AML-193 (cell line): ENCODE measurements around the gene FYB1.
"Not testable (repeated sequence)": the region's sequence is repeated elsewhere in the genome, so short reads cannot be mapped to it uniquely, and the experiment has no call there.

ENCODE experiments used
- DNase-seq, 2 experiments: peaks; one replicate each; lab custom pipeline; 2025; lab: John Stamatoyannopoulos, UW

The FYB1 gene

GRCh38 chr5:39219437-39219836 is at the start of gene FYB1:
FYB1 (minus strand) TSS chr5:39219563; CDS start chr5:39202960, 16,603 bp downstream.
- peak; percentile 95 to 97 for DNase-seq

GRCh38 chr5:39267186-39267585 is 47.8 kb upstream of the FYB1 start:
- DNase-seq: no peak

- no peak for DNase-seq
These were observed 47.1 kb upstream of the FYB1 start for GRCh38 chr5:39266442-39266841.

DNA sequence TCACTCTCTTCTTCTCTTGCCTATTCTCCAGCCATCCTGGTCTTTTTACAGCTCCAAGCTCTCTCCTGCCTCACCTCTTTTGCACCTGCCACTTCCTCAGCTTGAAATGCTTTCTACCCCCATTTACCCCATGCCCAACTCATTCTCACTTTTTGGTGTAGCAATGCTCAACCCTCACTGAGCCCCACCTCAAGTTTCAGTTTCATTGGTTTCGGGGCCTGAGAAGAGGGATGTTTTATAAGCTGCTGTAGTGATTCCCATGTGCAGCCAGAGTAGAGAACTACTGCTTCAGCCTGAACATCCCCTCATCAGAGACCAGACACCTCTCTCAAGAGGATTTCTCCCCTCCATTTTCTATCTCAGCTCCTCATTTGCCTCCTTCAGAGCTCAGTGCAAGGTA is 45.2 kb upstream of the FYB1 start:
- no peak for DNase-seq

- peak in 1 of 2 experiments; percentile 41 for DNase-seq
These were observed 43.6 kb upstream of the FYB1 start for GRCh38 chr5:39262981-39263380.

GRCh38 chr5:39260095-39260494 is 40.7 kb upstream of the FYB1 start:
- no peak for DNase-seq

- DNase-seq: no peak
These were observed 38.2 kb upstream of the FYB1 start for GRCh38 chr5:39257554-39257953.

DNA sequence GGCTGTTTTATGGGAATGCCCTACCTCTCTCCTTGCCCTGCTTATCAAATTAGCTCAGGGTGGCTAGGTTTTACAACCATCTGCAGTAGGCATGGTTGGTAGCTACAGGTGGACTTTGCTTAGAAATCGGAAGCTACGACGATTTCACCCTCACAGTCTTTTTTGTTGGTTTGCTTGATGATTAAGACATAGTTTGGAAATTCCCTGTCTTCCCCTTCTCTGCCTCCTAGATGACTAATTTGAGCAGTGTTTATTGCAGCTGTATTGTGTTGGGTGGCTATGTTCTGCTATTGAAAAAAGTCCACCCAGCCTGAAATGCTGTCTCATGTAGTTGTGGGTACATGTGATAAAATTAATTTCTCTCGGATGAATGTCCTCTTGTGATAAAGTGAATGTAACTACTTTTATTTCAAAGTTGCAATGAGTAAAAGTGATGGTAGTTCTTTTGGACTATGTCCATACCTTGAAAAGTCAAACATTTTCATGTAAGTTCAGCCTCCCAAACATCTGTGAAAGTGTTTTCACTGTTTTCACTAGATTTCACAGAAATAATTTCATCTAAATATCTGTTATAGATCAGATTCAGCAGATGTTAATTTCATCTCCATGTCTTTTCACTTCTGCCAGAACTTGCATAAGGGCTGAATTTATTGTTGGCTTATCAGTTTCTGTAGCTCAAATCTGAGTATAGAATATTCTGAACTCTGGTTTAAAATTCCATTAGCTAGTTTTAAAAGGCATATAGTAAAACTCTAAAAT is 37.3 kb upstream of the FYB1 start:
- peak; percentile 48 to 61 for DNase-seq

DNA sequence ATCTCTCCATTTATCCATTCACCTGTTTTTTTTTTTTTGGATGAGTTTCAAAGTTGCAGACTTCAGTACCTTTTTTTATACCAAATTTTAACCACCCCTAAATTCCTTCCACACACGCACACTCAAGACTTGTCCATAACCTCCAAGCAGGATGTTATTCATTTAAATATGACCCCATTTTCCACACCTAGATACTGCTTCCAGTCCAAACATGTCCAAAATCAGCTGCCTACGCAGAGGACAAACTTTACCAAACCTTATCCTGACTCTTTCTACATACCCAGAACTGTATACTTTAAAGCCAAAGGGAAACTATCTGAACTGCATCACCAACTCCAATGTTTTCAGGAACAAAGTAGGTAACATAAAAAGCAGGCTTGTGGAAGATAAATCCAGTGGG is 36.0 kb upstream of the FYB1 start:
- DNase-seq: no peak

- DNase-seq: no peak
These were observed 35.3 kb upstream of the FYB1 start for GRCh38 chr5:39254671-39255070.

DNA sequence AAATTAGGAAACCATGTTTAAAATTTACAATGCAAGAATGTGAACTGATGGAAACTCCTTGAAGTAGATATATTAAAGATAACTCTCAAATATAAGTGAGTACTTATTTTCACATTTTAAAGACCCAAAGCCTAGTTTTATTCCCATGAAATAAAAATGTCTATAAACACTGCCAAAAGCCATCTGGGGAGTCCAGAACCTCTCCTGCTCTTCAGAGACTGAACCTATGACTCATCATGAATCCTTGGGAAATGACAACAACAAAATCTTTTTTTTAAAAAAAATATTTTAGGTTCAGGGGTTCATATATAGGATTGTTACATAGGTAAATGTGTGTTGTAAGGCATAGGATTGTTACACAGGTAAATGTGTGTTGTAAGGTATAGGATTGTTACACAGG is 33.8 kb upstream of the FYB1 start:
- no peak for DNase-seq

GRCh38 chr5:39249564-39250274 is 30.4 kb upstream of the FYB1 start:
- DNase-seq: no peak

- DNase-seq: no peak
These were observed 29.7 kb upstream of the FYB1 start for GRCh38 chr5:39249069-39249468.

DNA sequence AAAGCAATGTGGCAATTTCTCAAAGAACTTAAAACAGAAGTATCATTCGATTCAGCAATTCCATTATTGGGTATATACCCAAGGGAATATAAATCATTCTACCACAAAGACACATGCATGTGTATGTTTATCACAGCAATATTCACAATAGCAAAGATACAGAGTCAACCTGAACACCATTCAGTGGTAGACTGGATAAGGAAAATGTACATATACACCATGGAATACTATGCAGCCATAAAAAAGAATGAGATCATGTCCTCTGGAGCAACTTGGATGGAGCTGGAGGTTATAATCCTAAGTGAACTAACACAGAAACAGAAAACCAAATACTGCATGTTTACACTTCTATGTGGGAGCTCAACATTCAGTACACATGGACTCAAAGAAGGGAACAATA is 21.4 kb upstream of the FYB1 start:
- no peak for DNase-seq

DNA sequence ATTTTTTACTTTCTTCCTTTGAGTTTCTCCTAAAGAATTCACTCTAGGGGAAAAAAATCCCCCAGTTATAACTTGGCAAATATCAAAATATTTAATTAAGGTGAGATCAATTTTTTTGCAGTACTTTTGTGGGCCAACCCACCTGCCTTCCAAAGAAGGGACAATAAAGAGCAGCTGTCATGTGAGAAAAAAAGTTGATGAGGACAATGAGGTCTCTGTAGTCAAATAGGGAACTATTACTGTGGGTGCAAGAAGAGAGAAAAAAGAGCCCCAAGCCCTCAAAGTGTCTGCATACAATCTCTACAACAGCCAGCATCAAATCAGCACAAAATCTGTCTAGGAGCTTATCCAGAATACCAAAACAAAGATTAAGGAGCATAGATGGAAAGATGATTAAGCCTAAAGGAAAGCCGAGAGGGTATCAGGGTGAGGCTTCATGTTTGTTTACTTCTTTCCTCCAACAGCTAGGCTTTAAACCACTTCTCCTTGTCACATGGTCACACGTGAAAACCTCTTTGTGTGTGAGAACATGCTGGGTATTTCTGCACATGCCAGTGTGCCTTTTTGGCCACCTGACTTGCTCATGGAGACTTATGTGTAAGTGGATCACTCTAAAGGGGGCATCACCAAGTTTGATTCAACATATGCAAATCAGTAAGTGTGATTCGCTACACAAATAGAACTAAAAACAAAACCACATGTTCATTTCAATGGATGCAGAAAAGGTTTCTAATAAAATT is 19.2 kb upstream of the FYB1 start:
- DNase-seq: no peak

DNA sequence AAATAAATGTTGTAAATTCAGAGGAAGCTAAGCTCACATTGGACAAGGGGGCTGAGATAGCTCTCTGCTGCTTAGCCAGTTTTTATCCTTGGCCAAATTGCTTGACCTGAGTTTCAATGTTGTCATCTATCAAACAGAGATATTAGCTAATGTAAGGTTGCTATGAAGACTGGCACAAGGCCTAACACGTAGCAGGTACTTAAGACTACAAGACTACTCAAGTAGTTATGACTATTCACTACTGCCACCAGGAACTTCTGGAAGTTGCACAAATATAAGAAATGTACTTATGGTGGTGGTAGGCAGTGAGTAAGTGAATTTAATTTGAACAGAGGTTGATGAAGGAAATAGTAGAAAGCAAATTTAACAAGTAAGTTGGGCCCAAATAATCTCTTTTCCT is 17.4 kb upstream of the FYB1 start:
- DNase-seq: no peak

DNA sequence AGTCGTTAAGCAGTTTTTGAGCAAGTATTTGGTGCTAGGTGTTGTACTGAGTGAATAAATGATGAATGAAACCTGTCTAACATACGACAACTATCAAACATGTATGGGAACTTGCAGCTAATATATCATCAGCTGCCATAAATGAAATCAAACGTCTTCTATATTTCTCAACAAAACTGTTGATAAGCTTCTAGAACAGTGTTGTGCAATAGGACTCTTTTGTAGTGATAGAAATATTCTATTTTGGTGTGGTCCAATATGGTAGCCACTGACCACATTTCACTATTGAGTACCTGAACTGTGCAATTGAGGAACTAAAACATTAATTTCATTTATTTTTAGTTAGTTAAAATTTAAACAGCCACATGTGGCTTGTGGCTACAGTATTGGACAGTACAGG is 16.3 kb upstream of the FYB1 start:
- DNase-seq: no peak

DNA sequence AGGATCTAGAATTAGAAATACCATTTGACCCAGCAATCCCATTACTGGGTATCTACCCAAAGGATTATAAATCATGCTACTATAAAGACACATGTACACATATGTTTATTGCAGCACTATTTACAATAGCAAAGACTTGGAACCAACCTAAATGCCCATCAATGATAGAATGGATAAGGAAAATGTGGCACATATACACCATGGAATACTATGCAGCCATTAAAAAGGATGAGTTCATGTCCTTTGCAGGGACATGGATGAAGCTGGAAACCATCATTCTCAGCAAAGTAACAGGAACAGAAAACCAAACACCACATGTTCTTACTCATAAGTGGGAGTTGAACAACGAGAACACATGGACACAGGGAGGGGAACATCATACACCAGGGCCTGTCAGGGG is 15.1 kb upstream of the FYB1 start:
- DNase-seq: not testable (repeated sequence)

DNA sequence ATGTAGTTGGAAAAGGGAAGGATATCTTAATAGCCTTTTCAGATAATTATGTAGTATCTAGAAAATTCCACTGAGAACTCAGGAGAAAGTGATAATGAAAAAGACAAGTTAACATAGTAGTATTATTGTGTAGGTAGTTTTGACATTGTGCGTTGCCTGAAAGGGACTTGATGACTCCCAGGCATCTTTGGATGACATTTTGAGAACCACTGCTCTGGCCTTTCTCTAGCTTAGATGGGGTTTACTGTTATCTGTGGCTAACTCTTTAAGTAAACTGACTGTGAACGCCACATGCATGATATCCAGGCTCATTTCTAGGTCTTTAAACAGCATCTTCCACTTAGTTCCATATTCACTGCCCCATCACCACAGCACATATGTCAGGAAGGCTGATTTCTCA is 14.4 kb upstream of the FYB1 start:
- DNase-seq: no peak

DNA sequence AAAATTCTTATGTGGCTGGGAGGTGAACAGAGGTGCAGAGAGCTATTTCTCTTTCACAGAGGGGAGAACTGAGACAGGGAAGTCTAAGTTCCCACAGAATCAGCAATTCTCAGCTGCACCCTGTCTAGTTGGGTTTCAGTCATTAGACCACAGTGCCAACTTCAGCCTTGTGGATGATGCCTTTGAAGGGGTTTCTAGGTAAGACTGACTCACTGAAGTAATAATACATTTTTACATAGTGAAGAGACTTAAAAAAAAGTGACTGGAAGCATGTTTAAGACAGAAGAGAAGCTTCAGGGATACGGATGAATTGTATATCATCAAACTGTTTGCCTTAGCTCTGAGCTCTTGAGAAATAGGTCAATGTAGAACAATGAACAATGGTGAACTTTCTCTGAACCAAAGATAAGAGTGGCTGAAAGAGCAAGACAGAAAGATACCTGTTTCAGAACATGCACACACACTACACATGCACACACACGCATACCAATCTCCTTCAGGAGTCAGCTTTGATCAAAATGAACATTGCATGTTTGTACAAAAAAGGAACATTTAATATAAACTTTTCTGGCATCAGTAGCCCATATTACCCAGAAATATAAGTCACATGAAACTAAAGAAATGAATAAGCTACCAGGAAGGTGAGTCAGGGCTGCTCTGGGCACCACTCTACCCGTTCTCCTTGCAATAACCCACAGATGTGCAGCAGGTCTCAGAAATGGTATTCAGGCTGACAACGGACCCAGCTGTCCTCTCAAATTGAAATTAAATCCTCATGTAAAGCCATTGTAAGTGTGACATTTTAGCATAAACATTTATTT is 12.6 kb upstream of the FYB1 start:
- DNase-seq: no peak

GRCh38 chr5:39228596-39228995 is 9.2 kb upstream of the FYB1 start:
- peak; percentile 25 to 36 for DNase-seq

DNA sequence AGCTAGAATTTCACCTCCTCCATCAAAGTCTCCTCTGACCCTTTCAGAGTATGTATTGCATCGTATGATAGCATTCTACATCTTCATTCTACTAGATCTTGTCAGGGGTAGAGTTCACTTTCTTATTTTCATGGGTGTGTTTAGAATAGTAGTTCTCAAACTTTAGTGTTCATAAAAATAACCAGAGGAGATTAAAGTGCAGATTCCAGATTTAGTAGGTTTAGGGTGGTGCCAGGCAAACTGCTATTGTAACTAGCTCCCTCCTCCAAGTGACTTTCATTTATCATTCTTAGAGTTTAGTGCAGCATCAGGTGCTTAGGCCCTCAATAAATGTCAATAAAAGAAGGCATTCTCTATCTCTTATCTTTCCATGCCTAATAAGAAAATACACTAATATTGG is 7.2 kb upstream of the FYB1 start:
- no peak for DNase-seq
